HCT116 (cell line): Measurements from ENCODE around the gene CETP. TPM values are rescaled to one million over a fixed set of nuclear protein-coding genes. Genes with fewer than 3 reads are reported as not detected.

Experiments
- ATAC-seq: fragments of 200-7000 bp; cut with Tn5 transposase; 2 replicates; pipeline ENCODE4 v1.9.1; 2020; ENCODE audit warnings: mild to moderate bottlenecking, moderate library complexity
- BruUV-seq: library from RNA; stranded (reverse); fragments of 400-500 nt; replicated peaks from 2 replicates; lab custom pipeline; 2021; lab: Mats Ljungman, UMichigan
- CTCF ChIA-PET: fragments of 300-600 bp; sonication (Branson Sonifier 250); formaldehyde crosslinking; loops from one replicate; lab custom pipeline; 2021; ENCODE audit warnings: antibody characterized with exemption; lab: Charles Lee
- POLR2A ChIA-PET: fragments of 300-600, 350-600 bp; sonication (Branson Sonifier 250); formaldehyde crosslinking; loops from one replicate; lab custom pipeline; 2021; ENCODE audit warnings: antibody characterized with exemption; lab: Charles Lee
- RAD21 ChIA-PET, 2 experiments: fragments of 300-600 bp; sonication (Branson Sonifier 250); formaldehyde crosslinking; loops; one replicate each; lab custom pipeline; 2023; ENCODE audit warnings: low total read pairs in 2 of 2; ENCODE audit not compliant: uncharacterized antibody in 2 of 2, unreplicated experiment in 2 of 2, low non-redundant PET in 1 of 2; lab: Charles Lee
- DNase-seq: peaks from one replicate; pipeline ENCODE4 v3.0.0-alpha.2; 2010; ENCODE audit warnings: low read depth, low spot score
- H2AFZ ChIP-seq: fragments of 200-600 bp; shearing (Covaris generic), sonication (generic); 2 replicates; pipeline ENCODE4 v1.6.1; 2017; ENCODE audit warnings: low read depth, mixed run types, mixed read lengths, antibody characterized with exemption, low read length; ENCODE audit not compliant: poor library complexity, severe bottlenecking
- H3K27ac ChIP-seq: 2 replicates; pipeline ENCODE4 v1.5.1; 2012; ENCODE audit warnings: low read depth, low read length
- H3K27me3 ChIP-seq: fragments of 200-600 bp; sonication (generic); 2 replicates; pipeline ENCODE4 v1.6.1; 2016; ENCODE audit warnings: mixed run types, low read length, mixed read lengths; ENCODE audit not compliant: insufficient read depth
- H3K36me3 ChIP-seq, 2 experiments: fragments of 200-500 bp in 1 of 2; fragments of 200-600 bp in 1 of 2; sonication (Bioruptor generic) in 1 of 2; sonication (generic) in 1 of 2; 2 replicates each; pipeline versions ENCODE4 v1.5.1 to v1.6.1; 2014 to 2016; ENCODE audit warnings: low read length in 2 of 2, inconsistent platforms in 1 of 2, mixed read lengths in 1 of 2, mixed run types in 1 of 2; ENCODE audit not compliant: insufficient read depth in 2 of 2, control insufficient read depth in 1 of 2
- H3K4me1 ChIP-seq, 2 experiments: fragments of 200-600 bp in 1 of 2; sonication (generic) in 1 of 2; 2 replicates each; pipeline versions ENCODE4 v1.5.1 to v1.6.1; 2012 to 2017; ENCODE audit warnings: low read length in 2 of 2, inconsistent platforms in 1 of 2, mild to moderate bottlenecking in 1 of 2, mixed read lengths in 1 of 2, mixed run types in 1 of 2, moderate library complexity in 1 of 2; ENCODE audit not compliant: insufficient read depth in 2 of 2, control insufficient read depth in 1 of 2
- H3K4me2 ChIP-seq: fragments of 200-600 bp; sonication (generic); 2 replicates; pipeline ENCODE4 v1.6.1; 2017; ENCODE audit warnings: mixed run types, low read length, mixed read lengths
- H3K4me3 ChIP-seq, 2 experiments: fragments of 200-600 bp in 1 of 2; sonication (generic) in 1 of 2; replicated peaks in 1 of 2; 2 replicates each; pipeline ENCODE4 v1.5.1; 2011 to 2016; ENCODE audit warnings: low read length in 2 of 2, control low read depth in 1 of 2, low read depth in 1 of 2, mild to moderate bottlenecking in 1 of 2, mixed read lengths in 1 of 2, mixed run types in 1 of 2
- H3K79me2 ChIP-seq: fragments of 200-600 bp; sonication (generic); 2 replicates; pipeline ENCODE4 v1.6.1; 2017; ENCODE audit warnings: mild to moderate bottlenecking, mixed run types, low read length, moderate library complexity, mixed read lengths; ENCODE audit not compliant: insufficient read depth
- H3K9ac ChIP-seq: fragments of 200-600 bp; sonication (generic); 2 replicates; pipeline ENCODE4 v1.6.1; 2016; ENCODE audit warnings: low read length, mixed read lengths
- H3K9me2 ChIP-seq: fragments of 200-600 bp; sonication (generic), shearing (Covaris generic); 2 replicates; pipeline ENCODE4 v1.6.1; 2017; ENCODE audit warnings: mixed run types, mild to moderate bottlenecking, moderate library complexity; ENCODE audit not compliant: insufficient read depth
- H3K9me3 ChIP-seq, 2 experiments: fragments of 200-500 bp in 1 of 2; fragments of 200-600 bp in 1 of 2; sonication (Bioruptor generic) in 1 of 2; sonication (generic) in 1 of 2; 2 replicates each; pipeline ENCODE4 v1.6.1; 2014 to 2017; ENCODE audit warnings: low read length in 2 of 2, mixed read lengths in 2 of 2, inconsistent platforms in 1 of 2, low read depth in 1 of 2, mild to moderate bottlenecking in 1 of 2, mixed run types in 1 of 2, moderate library complexity in 1 of 2; ENCODE audit not compliant: control insufficient read depth in 1 of 2, insufficient read depth in 1 of 2
- H4K20me1 ChIP-seq: fragments of 200-600 bp; sonication (generic), shearing (Covaris generic); 2 replicates; pipeline ENCODE4 v1.6.1; 2017; ENCODE audit warnings: mixed run types, mild to moderate bottlenecking, moderate library complexity; ENCODE audit not compliant: insufficient read depth
- CEBPB ChIP-seq: IDR thresholded peaks from 2 replicates; pipeline ENCODE4 v1.6.1; 2012; ENCODE audit warnings: low read depth
- EGR1 ChIP-seq: IDR thresholded peaks from 2 replicates; pipeline ENCODE4 v1.6.1; 2012; ENCODE audit warnings: low read depth
- ELF1 ChIP-seq: IDR thresholded peaks from 2 replicates; pipeline ENCODE4 v1.6.1; 2012; ENCODE audit warnings: low read depth, borderline replicate concordance
- FOSL1 ChIP-seq: IDR thresholded peaks from 2 replicates; pipeline ENCODE4 v1.6.1; 2012; ENCODE audit warnings: low read depth
- POLR2AphosphoS5 ChIP-seq: IDR thresholded peaks from 2 replicates; pipeline ENCODE4 v1.6.1; 2011; ENCODE audit warnings: mild to moderate bottlenecking, low read depth, low read length, moderate library complexity
- YY1 ChIP-seq: IDR thresholded peaks from 2 replicates; pipeline ENCODE4 v1.6.1; 2011; ENCODE audit warnings: low read length, low read depth, moderate library complexity, mild to moderate bottlenecking; ENCODE audit not compliant: insufficient replicate concordance; ENCODE audit errors: extremely low read depth
- intact Hi-C: fragments of 100-400 bp; cut with micrococcal nuclease; formaldehyde crosslinking; loops from 2 replicates; pipeline ENCODE4 v1.10.0; 2022
- total RNA-seq: library from RNA; stranded (reverse); gene quantifications from one replicate; pipeline ENCODE4 v1.2.1, GENCODE V29; 2021; ENCODE audit not compliant: unreplicated experiment
- TF ChIP-seq, protein P1 (sequence below): IDR thresholded peaks from 2 replicates; pipeline ENCODE4 v1.6.1; 2012; ENCODE audit warnings: low read depth

CETP gene
- total RNA-seq, 1 experiment from 2014 or later, result not detected

DNA sequence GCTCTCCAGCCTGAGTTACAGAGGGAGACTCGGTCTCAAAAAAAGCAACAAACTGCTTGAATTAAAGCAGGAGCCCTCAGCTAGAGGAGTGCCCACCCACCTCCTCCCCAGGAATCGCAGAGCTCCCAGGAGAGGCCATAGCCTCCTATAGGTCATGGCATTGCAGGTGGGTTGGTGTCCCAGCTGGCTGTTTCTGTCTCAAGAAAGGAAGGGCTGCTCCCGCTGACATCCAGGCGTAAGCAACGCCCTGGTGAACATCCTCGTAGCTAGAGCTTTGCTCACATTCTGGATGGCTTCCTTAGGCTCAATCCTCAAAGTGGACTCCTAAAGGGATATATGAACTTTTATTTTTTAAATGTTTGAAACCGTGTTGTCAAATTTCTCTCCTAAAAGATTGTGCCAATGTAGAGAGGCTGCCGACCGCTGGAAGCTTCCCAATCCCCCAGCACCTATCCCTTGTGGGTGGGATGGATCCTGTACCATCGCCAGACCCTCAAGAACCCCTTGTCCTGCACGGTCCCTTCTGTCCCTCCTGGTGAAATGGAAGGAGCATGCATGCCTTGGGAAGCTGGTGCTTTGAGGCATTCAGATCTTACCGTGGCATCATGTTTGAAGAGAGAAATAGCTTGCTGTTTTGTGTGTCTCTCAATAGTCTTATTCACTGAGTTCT is 33.5 kb downstream of the CETP start:
- no peak overlapping the region for H3K9ac ChIP-seq
- POLR2A ChIA-PET, result no interaction called here
- H4K20me1 ChIP-seq, result no peaks in the 10 kb centered on the region
- DNase-seq, result no peak
- no TSS peak for BruUV-seq
- H2AFZ ChIP-seq, result no peak overlapping the region
- no peaks in the 10 kb centered on the region for H3K36me3 ChIP-seq
- no peak overlapping the region for H3K27ac ChIP-seq
- H3K27me3 ChIP-seq, result no peaks in the 10 kb centered on the region
- H3K4me2 ChIP-seq, result no peak overlapping the region
- H3K4me1 ChIP-seq, result peaks cover 4 to 14% of the 10 kb centered on the region in 2 experiments
- H3K4me3 ChIP-seq, result no peak overlapping the region
- TF ChIP-seq FOSL1 (no peak), POLR2AphosphoS5 (no peak), CEBPB (no peak), EGR1 (no peak), ELF1 (no peak), YY1 (no peak)
- TF ChIP-seq, protein P1, sequence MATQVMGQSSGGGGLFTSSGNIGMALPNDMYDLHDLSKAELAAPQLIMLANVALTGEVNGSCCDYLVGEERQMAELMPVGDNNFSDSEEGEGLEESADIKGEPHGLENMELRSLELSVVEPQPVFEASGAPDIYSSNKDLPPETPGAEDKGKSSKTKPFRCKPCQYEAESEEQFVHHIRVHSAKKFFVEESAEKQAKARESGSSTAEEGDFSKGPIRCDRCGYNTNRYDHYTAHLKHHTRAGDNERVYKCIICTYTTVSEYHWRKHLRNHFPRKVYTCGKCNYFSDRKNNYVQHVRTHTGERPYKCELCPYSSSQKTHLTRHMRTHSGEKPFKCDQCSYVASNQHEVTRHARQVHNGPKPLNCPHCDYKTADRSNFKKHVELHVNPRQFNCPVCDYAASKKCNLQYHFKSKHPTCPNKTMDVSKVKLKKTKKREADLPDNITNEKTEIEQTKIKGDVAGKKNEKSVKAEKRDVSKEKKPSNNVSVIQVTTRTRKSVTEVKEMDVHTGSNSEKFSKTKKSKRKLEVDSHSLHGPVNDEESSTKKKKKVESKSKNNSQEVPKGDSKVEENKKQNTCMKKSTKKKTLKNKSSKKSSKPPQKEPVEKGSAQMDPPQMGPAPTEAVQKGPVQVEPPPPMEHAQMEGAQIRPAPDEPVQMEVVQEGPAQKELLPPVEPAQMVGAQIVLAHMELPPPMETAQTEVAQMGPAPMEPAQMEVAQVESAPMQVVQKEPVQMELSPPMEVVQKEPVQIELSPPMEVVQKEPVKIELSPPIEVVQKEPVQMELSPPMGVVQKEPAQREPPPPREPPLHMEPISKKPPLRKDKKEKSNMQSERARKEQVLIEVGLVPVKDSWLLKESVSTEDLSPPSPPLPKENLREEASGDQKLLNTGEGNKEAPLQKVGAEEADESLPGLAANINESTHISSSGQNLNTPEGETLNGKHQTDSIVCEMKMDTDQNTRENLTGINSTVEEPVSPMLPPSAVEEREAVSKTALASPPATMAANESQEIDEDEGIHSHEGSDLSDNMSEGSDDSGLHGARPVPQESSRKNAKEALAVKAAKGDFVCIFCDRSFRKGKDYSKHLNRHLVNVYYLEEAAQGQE, result no peak
- ATAC-seq, result no peak
- RAD21 ChIA-PET, result no interaction called here
- no peaks in the 10 kb centered on the region for H3K9me3 ChIP-seq
- H3K9me2 ChIP-seq, result no peaks in the 10 kb centered on the region
- CTCF ChIA-PET, result interaction anchor here (0.7 kb wide), 1 partner anchor 31 kb away, joined by 3 read pairs; no protein-coding TSS in a partner anchor
- H3K79me2 ChIP-seq, result no peaks in the 10 kb centered on the region
- intact Hi-C loops, result no loop called here
